ENCODE data around the gene RHBG.

DNA sequence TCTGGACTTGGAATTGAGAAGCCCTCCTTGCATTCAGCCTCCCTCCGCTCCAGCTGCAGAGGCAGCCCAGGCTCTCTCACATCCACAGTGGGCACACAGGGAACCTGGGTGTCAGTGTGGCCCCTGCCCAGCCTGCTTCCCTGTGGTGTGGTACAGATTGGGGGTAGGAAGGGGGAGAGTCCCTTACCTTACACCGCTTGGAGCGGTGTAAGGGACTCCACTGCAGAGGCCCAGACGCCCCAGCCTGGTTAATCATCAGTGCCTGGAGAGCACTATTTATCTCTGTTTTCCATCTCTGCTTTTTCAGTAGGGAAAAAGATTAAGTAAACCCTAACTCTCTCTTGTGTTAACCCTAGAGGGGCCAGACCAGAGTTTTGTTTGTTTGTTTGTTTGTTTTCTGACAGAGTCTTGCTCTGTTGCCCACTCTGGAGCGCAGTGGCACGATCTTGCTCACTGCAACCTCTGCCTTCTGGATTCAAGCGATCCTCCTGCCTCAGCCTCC is 803 bp upstream of the RHBG start:
- TF ChIP-seq POLR2A (IDR thresholded peaks at IDR 0.05; ENCODE audit: low read length) (no peak), GATA1 (IDR thresholded peaks at IDR 0.05; ENCODE audit: low read depth, low read length) (no peak)

Data from erythroblast (primary cell).